Activated T-helper 1 cell treated with Interleukin-2 at 50 U/mL for 16 hours (primary cell): Measurements from ENCODE around the gene CFAP299.
"Not testable (repeated sequence)": the region's sequence is repeated elsewhere in the genome, so short reads cannot be mapped to it uniquely, and the experiment has no call there.

Experiments used
- DNase-seq: peaks from one replicate; pipeline ENCODE4 v3.0.0-alpha.2; 2020; ENCODE audit warnings: low read depth

The CFAP299 gene

GRCh38 chr4:80610845-80611677 is 275.5 kb downstream of the CFAP299 start:
- DNase-seq: no peak

GRCh38 chr4:80611678-80611979 is 276.1 kb downstream of the CFAP299 start:
- no peak for DNase-seq

- no peak for DNase-seq
Measured at GRCh38 chr4:80613470-80613869, 277.9 kb downstream of the CFAP299 start.

- DNase-seq: no peak
Measured at GRCh38 chr4:80614319-80614718, 278.8 kb downstream of the CFAP299 start.

GRCh38 chr4:80615099-80615498 is 279.6 kb downstream of the CFAP299 start:
- DNase-seq: no peak

DNA sequence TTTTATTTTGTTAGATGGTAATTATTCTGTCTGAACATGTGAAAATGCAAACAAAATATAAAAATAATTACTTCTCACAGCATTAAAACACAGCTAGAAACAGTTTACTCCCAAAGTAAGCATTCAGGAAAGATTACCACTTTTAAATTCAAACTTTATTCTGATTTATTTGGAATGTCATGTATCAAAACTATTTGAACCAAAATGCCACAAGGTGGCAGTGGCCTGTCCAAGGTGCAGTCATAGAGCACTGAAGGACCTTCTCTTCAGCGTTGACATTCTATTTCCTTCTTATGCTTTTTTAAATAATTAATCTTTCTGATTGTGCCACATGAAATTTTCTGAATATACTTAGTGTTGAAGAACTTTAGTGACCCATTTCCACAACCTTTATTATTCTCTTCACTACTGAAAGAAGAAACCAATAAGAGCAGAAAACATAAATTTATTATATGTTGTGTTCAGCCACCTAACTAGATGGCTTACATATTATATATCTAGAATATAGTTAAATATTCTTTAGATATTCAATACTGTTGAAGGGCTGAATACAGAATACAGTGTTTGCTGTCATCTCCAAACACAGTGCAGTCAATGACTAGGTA is 283.6 kb downstream of the CFAP299 start:
- no peak for DNase-seq

DNA sequence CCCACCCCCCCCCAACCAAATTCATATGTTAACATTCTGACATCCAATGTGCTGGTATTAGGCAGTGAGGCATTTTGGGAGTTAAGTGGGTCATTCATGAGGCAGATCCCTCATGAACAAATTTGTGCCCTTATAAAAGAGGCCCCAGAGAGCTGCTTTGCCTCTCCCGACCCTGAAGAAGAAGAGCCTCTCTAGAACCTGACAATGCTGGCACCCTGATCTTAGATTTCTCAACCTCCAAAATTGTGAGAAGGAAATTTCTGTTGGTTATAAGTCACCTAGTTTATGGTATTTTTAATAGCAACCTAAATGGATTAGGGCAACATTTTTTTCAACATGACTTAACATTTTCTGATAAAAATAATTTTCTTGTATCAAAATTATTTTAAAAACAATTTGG is 296.3 kb downstream of the CFAP299 start:
- no peak for DNase-seq

- DNase-seq: no peak
Measured at GRCh38 chr4:80637190-80637589, 301.7 kb downstream of the CFAP299 start.

DNA sequence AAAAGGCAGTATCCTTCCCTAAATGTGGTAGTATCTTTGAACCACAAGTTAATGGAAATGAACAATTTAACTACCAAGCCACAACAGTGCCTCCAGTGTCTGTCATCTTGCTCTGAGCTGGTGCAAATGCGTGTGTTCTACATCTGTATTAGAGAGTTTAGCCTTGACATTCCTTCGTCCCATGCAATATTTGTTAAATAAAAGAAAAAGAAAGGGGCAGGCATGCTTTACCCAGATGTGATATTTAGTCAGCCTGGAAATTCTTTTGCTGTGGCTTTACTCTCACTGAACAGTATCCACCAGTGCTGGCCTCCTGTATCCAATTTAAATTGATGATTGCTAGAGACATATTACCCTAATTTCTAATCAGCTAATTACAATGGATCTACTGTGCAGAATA is 310.5 kb downstream of the CFAP299 start:
- DNase-seq: no peak

GRCh38 chr4:80655662-80656061 is 320.1 kb downstream of the CFAP299 start:
- DNase-seq: no peak

- DNase-seq: not testable (repeated sequence)
Measured at GRCh38 chr4:80670118-80670517, 334.6 kb downstream of the CFAP299 start.

- DNase-seq: no peak
Measured at GRCh38 chr4:80678413-80678812, 342.9 kb downstream of the CFAP299 start.

DNA sequence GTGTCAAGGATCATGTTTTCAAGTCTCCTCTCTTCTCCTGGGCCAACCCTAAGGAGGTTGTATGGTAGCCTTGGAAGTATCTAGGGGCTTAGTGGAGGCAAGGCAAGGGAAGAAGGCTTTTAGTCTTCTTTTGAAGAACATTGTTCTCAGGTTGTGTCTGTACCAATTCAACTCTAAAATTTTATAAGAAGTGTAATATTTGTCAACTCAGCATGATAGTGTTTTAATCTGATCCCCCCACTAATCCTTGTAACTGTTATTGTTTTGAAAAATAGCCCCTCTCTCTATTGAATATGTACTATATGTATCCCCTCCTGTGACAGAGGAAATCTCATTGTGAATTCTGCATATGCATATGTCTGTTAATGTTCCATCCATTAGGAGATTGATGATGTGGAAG is 345.4 kb downstream of the CFAP299 start:
- no peak for DNase-seq

- no peak for DNase-seq
Measured at GRCh38 chr4:80685214-80685613, 349.7 kb downstream of the CFAP299 start.

GRCh38 chr4:80687736-80688135 is 352.2 kb downstream of the CFAP299 start:
- DNase-seq: not testable (repeated sequence)

DNA sequence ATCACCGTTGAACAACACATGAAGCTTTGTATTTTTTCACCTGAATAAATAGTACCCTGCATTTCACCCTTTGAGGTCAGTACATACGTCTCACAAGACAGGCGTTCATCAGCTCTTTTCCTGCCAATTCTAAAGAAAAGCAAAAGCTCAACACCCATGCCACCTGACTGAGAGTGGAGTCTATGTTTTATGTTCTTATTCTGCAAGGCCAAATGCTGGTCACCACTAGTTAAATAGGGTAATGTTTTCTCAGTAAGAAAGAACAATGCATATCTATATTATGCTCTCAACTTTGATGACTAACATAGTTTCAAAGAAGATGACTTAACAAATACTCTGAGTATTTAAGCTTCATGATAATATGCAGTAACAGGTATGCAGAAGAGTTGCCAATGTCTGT is 358.6 kb downstream of the CFAP299 start:
- no peak for DNase-seq

DNA sequence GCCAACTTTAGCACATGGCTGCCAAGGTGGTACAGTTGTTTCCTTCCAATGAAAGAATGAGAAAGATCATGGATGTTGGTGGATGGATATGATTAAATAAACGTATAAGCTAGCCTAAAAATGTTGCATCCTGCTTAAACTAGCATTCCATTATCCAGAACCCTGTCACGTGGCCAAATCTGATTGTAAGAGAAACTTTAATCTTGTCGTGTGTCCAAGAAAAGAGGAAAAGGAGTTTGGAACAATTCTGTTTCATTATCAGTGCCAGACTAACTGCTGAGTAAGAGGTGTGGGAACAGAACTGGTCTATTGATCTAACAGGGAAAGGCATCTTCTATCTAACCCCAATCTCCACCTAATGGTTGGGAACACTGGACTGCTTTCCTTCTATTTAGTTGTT is 369.8 kb downstream of the CFAP299 start:
- no peak for DNase-seq

- no peak for DNase-seq
Measured at GRCh38 chr4:80709082-80709869, 373.7 kb downstream of the CFAP299 start.

- no peak for DNase-seq
Measured at GRCh38 chr4:80710748-80711451, 375.4 kb downstream of the CFAP299 start.

DNA sequence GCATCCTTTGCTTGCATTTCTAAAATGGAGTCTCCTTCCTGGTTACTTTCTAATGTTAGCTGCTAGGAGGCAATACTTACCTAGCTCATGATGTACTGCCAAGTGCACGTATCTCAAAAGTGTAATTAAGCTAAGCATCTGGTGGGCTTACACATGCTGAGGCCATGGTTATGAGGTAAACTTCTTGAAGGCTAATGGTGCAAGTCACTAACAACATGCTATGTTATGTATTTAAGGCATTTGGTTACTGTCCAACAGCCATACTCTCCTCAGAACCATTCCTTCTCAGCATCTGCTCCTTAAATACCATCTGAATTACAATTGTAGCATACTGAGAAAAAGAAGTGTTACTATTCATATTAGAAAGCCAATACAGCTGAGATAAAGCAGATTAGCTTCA is 376.4 kb downstream of the CFAP299 start:
- no peak for DNase-seq

DNA sequence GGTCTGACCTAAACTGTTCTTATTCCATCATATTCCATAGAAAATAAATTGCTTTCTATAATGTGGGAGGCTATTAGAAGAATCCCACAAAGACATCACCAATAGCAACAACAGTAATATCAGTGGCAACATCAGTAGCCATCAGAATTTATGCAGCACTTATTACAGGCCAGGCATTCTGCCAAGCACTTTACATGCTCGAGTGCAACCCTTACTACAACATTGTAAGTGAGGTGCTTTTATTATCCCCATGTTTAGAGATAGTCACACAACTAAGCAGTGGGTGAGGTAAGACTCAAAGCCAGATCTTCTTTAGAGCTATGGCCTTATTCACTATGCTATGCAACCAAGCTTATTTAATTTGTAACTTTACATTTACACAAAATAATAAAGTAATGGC is 377.9 kb downstream of the CFAP299 start:
- no peak for DNase-seq

GRCh38 chr4:80717204-80717603 is 381.7 kb downstream of the CFAP299 start:
- DNase-seq: no peak

- DNase-seq: no peak
Measured at GRCh38 chr4:80726471-80726870, 390.9 kb downstream of the CFAP299 start.
